C4-2B (cell line): Measurements from ENCODE around the gene STRAP.

Source experiments
- CTCF ChIP-seq: fragments of 450-650 bp; conservative IDR thresholded peaks from 2 replicates; pipeline ENCODE4 v1.5.1; 2017; ENCODE audit warnings: mild to moderate bottlenecking
- ZFX ChIP-seq: fragments of 450-650 bp; IDR thresholded peaks from 2 replicates; pipeline ENCODE4 v1.6.1; 2017

- TF ChIP-seq CTCF (no peak), ZFX (no peak)
These were observed 27.3 kb upstream of the STRAP start for GRCh38 chr12:15854916-15855315.
